Measurements from ENCODE around the gene LPP. TPM values are rescaled to one million over a fixed set of nuclear protein-coding genes. Genes with fewer than 3 reads are reported as not detected.

Gene LPP
- total and polyA plus RNA-seq, 2 donors (not counting 1 experiment from before 2014, with no cell fraction given): 7.6 to 81.7 TPM

DNA sequence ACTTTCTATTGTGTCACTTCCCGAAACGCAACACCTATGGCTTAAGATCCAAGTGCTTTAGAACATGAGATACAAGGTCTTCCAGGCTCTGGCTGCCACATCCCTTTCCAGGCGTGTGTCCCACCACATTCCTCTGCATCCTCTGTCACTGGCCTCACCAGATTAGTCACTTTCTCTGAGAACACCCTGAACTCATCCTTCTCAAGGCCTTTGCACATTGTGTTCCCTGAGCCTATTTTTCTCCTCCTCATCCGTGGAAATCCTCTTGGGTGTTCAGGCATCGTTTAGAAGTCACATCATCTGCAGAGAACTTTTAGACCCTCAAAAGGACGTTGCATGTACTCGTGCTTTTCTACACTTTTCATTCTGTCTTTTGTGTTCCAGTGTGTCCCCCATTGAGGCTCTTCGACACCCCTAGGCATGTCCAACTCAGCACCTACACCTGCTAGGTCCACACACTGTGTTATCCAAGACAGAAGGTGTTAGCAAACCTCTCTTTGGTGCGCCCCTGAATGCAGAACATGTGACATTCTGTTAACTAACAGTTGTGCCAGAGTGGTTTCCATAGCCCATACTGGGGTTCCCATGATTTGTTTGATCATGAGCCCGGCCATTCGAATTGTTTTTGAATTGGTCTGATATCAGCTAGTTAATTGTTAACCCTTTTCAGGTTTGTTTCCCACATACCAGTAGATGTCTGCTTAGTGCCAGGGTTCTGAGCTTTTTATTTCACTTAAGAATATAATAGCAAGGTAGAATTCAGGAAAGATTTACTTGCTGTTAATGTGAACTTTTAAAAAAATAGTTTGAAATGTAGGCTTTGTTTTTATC is 67.2 kb downstream of the LPP start:
- no peak overlapping the region for H3K27ac Mint-ChIP-seq
- H3K4me1 ChIP-seq (ENCODE audit: control insufficient read depth in 2 of 2, insufficient read depth in 2 of 2, low read length in 2 of 2): peaks cover 7 to 11% of the 10 kb centered on the region in 2 donors
- TF ChIP-seq EZH2 (IDR thresholded peaks at IDR 0.05; ENCODE audit: borderline replicate concordance, insufficient read depth, low read depth, low read length, poor library complexity, severe bottlenecking): no peak
- TF ChIP-seq, protein P1, sequence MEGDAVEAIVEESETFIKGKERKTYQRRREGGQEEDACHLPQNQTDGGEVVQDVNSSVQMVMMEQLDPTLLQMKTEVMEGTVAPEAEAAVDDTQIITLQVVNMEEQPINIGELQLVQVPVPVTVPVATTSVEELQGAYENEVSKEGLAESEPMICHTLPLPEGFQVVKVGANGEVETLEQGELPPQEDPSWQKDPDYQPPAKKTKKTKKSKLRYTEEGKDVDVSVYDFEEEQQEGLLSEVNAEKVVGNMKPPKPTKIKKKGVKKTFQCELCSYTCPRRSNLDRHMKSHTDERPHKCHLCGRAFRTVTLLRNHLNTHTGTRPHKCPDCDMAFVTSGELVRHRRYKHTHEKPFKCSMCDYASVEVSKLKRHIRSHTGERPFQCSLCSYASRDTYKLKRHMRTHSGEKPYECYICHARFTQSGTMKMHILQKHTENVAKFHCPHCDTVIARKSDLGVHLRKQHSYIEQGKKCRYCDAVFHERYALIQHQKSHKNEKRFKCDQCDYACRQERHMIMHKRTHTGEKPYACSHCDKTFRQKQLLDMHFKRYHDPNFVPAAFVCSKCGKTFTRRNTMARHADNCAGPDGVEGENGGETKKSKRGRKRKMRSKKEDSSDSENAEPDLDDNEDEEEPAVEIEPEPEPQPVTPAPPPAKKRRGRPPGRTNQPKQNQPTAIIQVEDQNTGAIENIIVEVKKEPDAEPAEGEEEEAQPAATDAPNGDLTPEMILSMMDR (IDR thresholded peaks at IDR 0.05): no peak
- H3K79me2 ChIP-seq (ENCODE audit: control insufficient read depth, insufficient read depth, low read length): peaks cover 72% of the 10 kb centered on the region
- no peak overlapping the region for H3K4me2 ChIP-seq (replicated peaks; ENCODE audit: low read depth, low read length, poor library complexity, severe bottlenecking)
- DNase-seq: no peak
- H3K9me3 ChIP-seq (ENCODE audit: control extremely low read depth in 1 of 3, control insufficient read depth in 2 of 3, insufficient read depth in 1 of 3, low read length in 2 of 3): no peaks in the 10 kb centered on the region
- no peak overlapping the region for H3K4me3 ChIP-seq (ENCODE audit: control extremely low read depth in 1 of 5, extremely low read depth in 1 of 5, insufficient read depth in 1 of 5, low read depth in 2 of 5, low read length in 4 of 5)
- no peak overlapping the region for H2AFZ ChIP-seq (ENCODE audit: insufficient read depth, low read depth, low read length, poor library complexity, severe bottlenecking)
- ChIA-PET CTCF (interaction anchor here (0.6 kb wide), 1 partner anchor 23 kb away, joined by 3 read pairs; no protein-coding TSS in a partner anchor), POLR2A (interaction anchor here (0.6 kb wide), 1 partner anchor 386 kb away, joined by 3 read pairs; no protein-coding TSS in a partner anchor)
- H3K4me1 Mint-ChIP-seq: peaks cover 12% of the 10 kb centered on the region
- no peak for ATAC-seq (ENCODE audit: low read depth)
- peaks cover 0 to 9% of the 10 kb centered on the region in 2 experiments for H3K36me3 ChIP-seq (replicated peaks in 1 of 2; ENCODE audit: control extremely low read depth in 1 of 2, control insufficient read depth in 1 of 2, extremely low read depth in 1 of 2, insufficient read depth in 2 of 2, low read length in 1 of 2)
- H3K27me3 ChIP-seq (replicated peaks in 1 of 4; ENCODE audit: control extremely low read depth in 1 of 4, control insufficient read depth in 3 of 4, insufficient read depth in 4 of 4, low read length in 3 of 4): no peaks in the 10 kb centered on the region
- no peaks in the 10 kb centered on the region for H3K27me3 Mint-ChIP-seq
- no peaks in the 10 kb centered on the region for H4K20me1 ChIP-seq (ENCODE audit: control insufficient read depth, insufficient read depth, low read length, poor library complexity, severe bottlenecking)
- intact Hi-C loops (cut with micrococcal nuclease): no loop called here
- H3K27ac ChIP-seq (ENCODE audit: low read length in 2 of 2): no peak overlapping the region
- no peak overlapping the region for H3K9ac ChIP-seq (ENCODE audit: low read length)
- no peaks in the 10 kb centered on the region for H3K9me3 Mint-ChIP-seq (ENCODE audit: insufficient read depth)
- no peak overlapping the region for H3K4me3 Mint-ChIP-seq
- WGBS (ENCODE audit: insufficient coverage): 98% methylated on average over 9 of the region's 11 CpGs

DNA sequence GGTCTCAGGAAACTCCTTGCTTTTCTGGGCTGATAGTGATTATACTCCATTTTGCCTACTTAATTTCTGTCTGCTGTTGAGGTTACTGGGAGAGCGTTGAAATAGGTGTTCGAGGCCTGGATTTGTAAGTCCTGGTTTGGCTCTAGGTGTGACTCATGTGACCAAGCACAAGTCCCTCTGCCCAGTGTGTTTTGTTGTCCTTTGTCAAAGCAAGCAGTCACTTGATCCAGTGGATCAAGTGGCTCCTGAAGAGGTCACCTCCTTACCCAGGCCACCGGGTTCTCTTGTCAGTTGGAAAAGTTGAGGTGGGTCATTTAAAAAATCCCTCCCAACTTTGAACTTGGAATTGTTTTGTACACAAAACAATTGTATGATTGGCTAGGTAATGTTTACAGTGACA is 70.0 kb downstream of the LPP start:
- no peaks in the 10 kb centered on the region for H4K20me1 ChIP-seq (ENCODE audit: control insufficient read depth, insufficient read depth, low read length, poor library complexity, severe bottlenecking)
- peaks cover under 1 to 4% of the 10 kb centered on the region in 2 donors for H3K4me1 ChIP-seq (ENCODE audit: control insufficient read depth in 2 of 2, insufficient read depth in 2 of 2, low read length in 2 of 2)
- no peak overlapping the region for H2AFZ ChIP-seq (ENCODE audit: insufficient read depth, low read depth, low read length, poor library complexity, severe bottlenecking)
- ChIA-PET POLR2A (no interaction called here), CTCF (no interaction called here)
- Mint-ChIP-seq H3K27me3 (no peaks in the 10 kb centered on the region), H3K4me3 (no peak overlapping the region), H3K4me1 (peaks cover 10% of the 10 kb centered on the region), H3K27ac (no peak overlapping the region), H3K9me3 (ENCODE audit: insufficient read depth) (no peaks in the 10 kb centered on the region)
- peaks cover 64% of the 10 kb centered on the region for H3K79me2 ChIP-seq (ENCODE audit: control insufficient read depth, insufficient read depth, low read length)
- H3K9me3 ChIP-seq (ENCODE audit: control extremely low read depth in 1 of 3, control insufficient read depth in 2 of 3, insufficient read depth in 1 of 3, low read length in 2 of 3): no peaks in the 10 kb centered on the region
- no peak overlapping the region for H3K4me2 ChIP-seq (replicated peaks; ENCODE audit: low read depth, low read length, poor library complexity, severe bottlenecking)
- no peak for TF ChIP-seq EZH2 (IDR thresholded peaks at IDR 0.05; ENCODE audit: borderline replicate concordance, insufficient read depth, low read depth, low read length, poor library complexity, severe bottlenecking)
- TF ChIP-seq, protein P1 (IDR thresholded peaks at IDR 0.05): no peak
- ATAC-seq (ENCODE audit: low read depth) (no peak), DNase-seq (no peak)
- 100% methylated on average over 2 of the region's 3 CpGs for WGBS (ENCODE audit: insufficient coverage)
- H3K36me3 ChIP-seq (replicated peaks in 1 of 2; ENCODE audit: control extremely low read depth in 1 of 2, control insufficient read depth in 1 of 2, extremely low read depth in 1 of 2, insufficient read depth in 2 of 2, low read length in 1 of 2): peaks cover 0 to 15% of the 10 kb centered on the region in 2 experiments
- no peak overlapping the region for H3K4me3 ChIP-seq (ENCODE audit: control extremely low read depth in 1 of 5, extremely low read depth in 1 of 5, insufficient read depth in 1 of 5, low read depth in 2 of 5, low read length in 4 of 5)
- H3K9ac ChIP-seq (ENCODE audit: low read length): no peak overlapping the region
- intact Hi-C loops (cut with micrococcal nuclease): no loop called here
- no peaks in the 10 kb centered on the region for H3K27me3 ChIP-seq (replicated peaks in 1 of 4; ENCODE audit: control extremely low read depth in 1 of 4, control insufficient read depth in 3 of 4, insufficient read depth in 4 of 4, low read length in 3 of 4)
- H3K27ac ChIP-seq (ENCODE audit: low read length in 2 of 2): no peak overlapping the region
